Breast epithelium (tissue), 4 donors: ENCODE measurements around the gene NET1. TPM values are rescaled to one million over a fixed set of nuclear protein-coding genes. Genes with fewer than 3 reads are reported as not detected.

Experiments
- DNase-seq, 2 donors: peaks; one replicate each; pipeline ENCODE4 v3.0.0-alpha.2; 2019; ENCODE audit warnings: low spot score in 2 of 2
- H3K27ac ChIP-seq, 2 donors: fragments of 200-600 bp; sonication (generic) in 1 of 2; one replicate each; pipeline ENCODE4 v1.5.1; 2016 to 2019; ENCODE audit warnings: mild to moderate bottlenecking in 1 of 2
- H3K27me3 ChIP-seq, 2 donors: fragments of 200-600 bp; sonication (generic) in 1 of 2; one replicate each; pipeline versions ENCODE4 v1.5.1 to v1.6.0; 2017 to 2019; ENCODE audit warnings: control low read depth in 1 of 2, mild to moderate bottlenecking in 1 of 2
- H3K36me3 ChIP-seq: fragments of 200-600 bp; one replicate; pipeline ENCODE4 v1.5.1; 2019
- H3K4me1 ChIP-seq, 2 donors: fragments of 200-600 bp; sonication (generic); one replicate each; pipeline ENCODE4 v1.5.1; 2016 to 2019; ENCODE audit warnings: control low read depth in 1 of 2
- H3K4me3 ChIP-seq, 3 donors: fragments of 200-600 bp; sonication (generic); 1 replicate in 2 of 3; 2 replicates in 1 of 3; pipeline ENCODE4 v1.5.1; 2016 to 2019; ENCODE audit warnings: mild to moderate bottlenecking in 3 of 3, moderate library complexity in 2 of 3
- H3K9me3 ChIP-seq, 2 donors: fragments of 200-600 bp; sonication (generic) in 1 of 2; one replicate each; pipeline ENCODE4 v1.5.1; 2016 to 2019; ENCODE audit warnings: control low read depth in 1 of 2
- CTCF ChIP-seq, 3 donors: fragments of 450-650 bp; IDR thresholded peaks; one replicate each; pipeline ENCODE4 v1.5.1; 2016 to 2017; ENCODE audit warnings: antibody characterized with exemption in 3 of 3, mild to moderate bottlenecking in 3 of 3, moderate library complexity in 3 of 3
- POLR2A ChIP-seq: fragments of 450-650 bp; IDR thresholded peaks from one replicate; pipeline ENCODE4 v1.6.1; 2016; ENCODE audit warnings: antibody characterized with exemption, mild to moderate bottlenecking, moderate library complexity
- POLR2AphosphoS5 ChIP-seq, 3 donors: sonication (generic); formaldehyde crosslinking; IDR thresholded peaks; one replicate each; pipeline ENCODE4 v1.6.1; 2017; ENCODE audit warnings: antibody characterized with exemption in 3 of 3
- intact Hi-C: fragments of 100-400 bp; cut with DNase I; formaldehyde crosslinking; loops from one replicate; pipeline ENCODE4 v1.15.1; 2023; ENCODE audit warnings: low total_unique reads
- total RNA-seq, 3 donors: library from RNA; depleted of rRNA; stranded (reverse); fragments of >200 nt; gene quantifications; one replicate each; pipeline ENCODE4 v1.1.0, GENCODE V29; 2016

NET1 gene
- total RNA-seq, 3 donors from 2014 or later: 87.2 to 179 (median 145) TPM

- H3K27me3 ChIP-seq: no peaks in the 10 kb centered on the region
- peak overlapping the region; percentile 91 to 92 for H3K27ac ChIP-seq
- TF ChIP-seq POLR2AphosphoS5 (IDR thresholded peaks at IDR 0.05) (no peak), POLR2A (no peak), CTCF (IDR thresholded peaks at IDR 0.05) (no peak)
- no peak for DNase-seq
- peak overlapping the region; percentile 65 to 92 (median 79) for H3K4me3 ChIP-seq
- H3K36me3 ChIP-seq: no peaks in the 10 kb centered on the region
- H3K4me1 ChIP-seq: no peaks in the 10 kb centered on the region
- no peaks in the 10 kb centered on the region for H3K9me3 ChIP-seq
- intact Hi-C loops: no loop called here
Observed at GRCh38 chr10:5413012-5413938, 918 bp downstream of the NET1 start.

GRCh38 chr10:5416981-5417380 lies 4.6 kb downstream of the NET1 start:
- H3K4me1 ChIP-seq: no peaks in the 10 kb centered on the region
- H3K27ac ChIP-seq: no peak overlapping the region
- no peak for DNase-seq
- H3K9me3 ChIP-seq: peaks cover 0 to 6% of the 10 kb centered on the region in 2 donors
- TF ChIP-seq CTCF (IDR thresholded peaks at IDR 0.05) (no peak), POLR2AphosphoS5 (IDR thresholded peaks at IDR 0.05) (no peak), POLR2A (no peak)
- no peaks in the 10 kb centered on the region for H3K36me3 ChIP-seq
- intact Hi-C loops: no loop called here
- no peaks in the 10 kb centered on the region for H3K27me3 ChIP-seq
- no peak overlapping the region for H3K4me3 ChIP-seq

GRCh38 chr10:5418584-5418983 lies 6.2 kb downstream of the NET1 start:
- Histone ChIP-seq H3K4me1 (no peaks in the 10 kb centered on the region), H3K36me3 (no peaks in the 10 kb centered on the region), H3K27me3 (no peaks in the 10 kb centered on the region), H3K9me3 (peaks cover 0 to 6% of the 10 kb centered on the region in 2 donors), H3K4me3 (no peak overlapping the region), H3K27ac (no peak overlapping the region)
- intact Hi-C loops: no loop called here
- no peak for DNase-seq
- no peak for TF ChIP-seq POLR2A
- TF ChIP-seq POLR2AphosphoS5 (IDR thresholded peaks at IDR 0.05): no peak
- TF ChIP-seq CTCF (IDR thresholded peaks at IDR 0.05): no peak

GRCh38 chr10:5419466-5420094 lies 7.2 kb downstream of the NET1 start:
- H3K4me3 ChIP-seq: no peak overlapping the region
- no peaks in the 10 kb centered on the region for H3K36me3 ChIP-seq
- H3K27ac ChIP-seq: no peak overlapping the region
- H3K9me3 ChIP-seq: peaks cover 0 to 6% of the 10 kb centered on the region in 2 donors
- DNase-seq: no peak
- intact Hi-C loops: no loop called here
- TF ChIP-seq CTCF (IDR thresholded peaks at IDR 0.05) (no peak), POLR2A (no peak), POLR2AphosphoS5 (IDR thresholded peaks at IDR 0.05) (no peak)
- no peaks in the 10 kb centered on the region for H3K4me1 ChIP-seq
- no peaks in the 10 kb centered on the region for H3K27me3 ChIP-seq

- TF ChIP-seq POLR2A (no peak), POLR2AphosphoS5 (IDR thresholded peaks at IDR 0.05) (no peak), CTCF (IDR thresholded peaks at IDR 0.05) (no peak)
Observed at GRCh38 chr10:5423771-5424170, 11.4 kb downstream of the NET1 start.

More at GRCh38 chr10:5423771-5424170, 11.4 kb downstream of the NET1 start:
- intact Hi-C loops: no loop called here
- Histone ChIP-seq H3K27me3 (no peaks in the 10 kb centered on the region), H3K9me3 (peaks cover 0 to 3% of the 10 kb centered on the region in 2 donors), H3K27ac (no peak overlapping the region), H3K36me3 (no peaks in the 10 kb centered on the region), H3K4me3 (no peak overlapping the region), H3K4me1 (no peaks in the 10 kb centered on the region)
- DNase-seq: no peak
